Stimulated activated effector memory CD8-positive, alpha-beta T cell treated with anti-CD3 and anti-CD28 coated beads, Interleukin-12 subunit alpha, Interleukin-12 subunit beta, amount 100 ng/mL, for 72 hours (primary cell): ENCODE results near the gene MTFMT.

Source experiments
- ATAC-seq: fragments of 150-1000 bp; cut with Tn5 transposase; 2 replicates; pipeline ENCODE4 v1.10.0; 2021
- DNase-seq, 2 donors: peaks; one replicate each; pipeline ENCODE4 v3.0.0; 2021 to 2022; ENCODE audit warnings: low spot score in 2 of 2
- H3K27ac Mint-ChIP-seq: one replicate; pipeline ENCODE4 v1.8.0; 2022; ENCODE audit warnings: mild to moderate bottlenecking, mixed read lengths
- H3K36me3 Mint-ChIP-seq: one replicate; pipeline ENCODE4 v1.8.0; 2022; ENCODE audit warnings: mild to moderate bottlenecking, mixed read lengths
- H3K4me1 Mint-ChIP-seq: one replicate; pipeline ENCODE4 v1.8.0; 2022; ENCODE audit warnings: mixed read lengths
- H3K4me3 Mint-ChIP-seq: one replicate; pipeline ENCODE4 v1.8.0; 2022; ENCODE audit warnings: mild to moderate bottlenecking, mixed read lengths
- H3K9me3 Mint-ChIP-seq: one replicate; pipeline ENCODE4 v1.8.0; 2022; ENCODE audit warnings: mixed read lengths

The MTFMT gene

DNA sequence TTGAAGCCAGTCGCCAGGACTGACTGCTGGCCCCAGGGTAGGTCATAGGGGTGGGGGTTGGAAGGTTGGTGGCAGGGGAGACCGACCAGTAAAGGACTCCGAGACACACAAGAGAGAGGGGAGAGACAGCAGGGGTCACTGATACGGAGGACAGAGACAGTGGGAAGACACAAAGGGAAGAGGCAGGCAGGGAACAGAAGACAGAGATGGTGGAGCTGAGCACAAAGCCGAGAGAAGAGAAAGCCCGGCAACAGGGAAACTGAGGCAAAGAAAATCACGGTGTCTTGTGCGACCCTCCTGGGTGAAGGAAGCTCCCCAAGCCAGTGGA lies 37.8 kb upstream of the MTFMT start:
- H3K27ac Mint-ChIP-seq = no peak overlapping the region
- no peaks in the 10 kb centered on the region for H3K36me3 Mint-ChIP-seq
- H3K4me1 Mint-ChIP-seq = peaks cover 12% of the 10 kb centered on the region
- DNase-seq (no peak), ATAC-seq (no peak)
- no peaks in the 10 kb centered on the region for H3K9me3 Mint-ChIP-seq
- peak overlapping the region; percentile 42 for H3K4me3 Mint-ChIP-seq

DNA sequence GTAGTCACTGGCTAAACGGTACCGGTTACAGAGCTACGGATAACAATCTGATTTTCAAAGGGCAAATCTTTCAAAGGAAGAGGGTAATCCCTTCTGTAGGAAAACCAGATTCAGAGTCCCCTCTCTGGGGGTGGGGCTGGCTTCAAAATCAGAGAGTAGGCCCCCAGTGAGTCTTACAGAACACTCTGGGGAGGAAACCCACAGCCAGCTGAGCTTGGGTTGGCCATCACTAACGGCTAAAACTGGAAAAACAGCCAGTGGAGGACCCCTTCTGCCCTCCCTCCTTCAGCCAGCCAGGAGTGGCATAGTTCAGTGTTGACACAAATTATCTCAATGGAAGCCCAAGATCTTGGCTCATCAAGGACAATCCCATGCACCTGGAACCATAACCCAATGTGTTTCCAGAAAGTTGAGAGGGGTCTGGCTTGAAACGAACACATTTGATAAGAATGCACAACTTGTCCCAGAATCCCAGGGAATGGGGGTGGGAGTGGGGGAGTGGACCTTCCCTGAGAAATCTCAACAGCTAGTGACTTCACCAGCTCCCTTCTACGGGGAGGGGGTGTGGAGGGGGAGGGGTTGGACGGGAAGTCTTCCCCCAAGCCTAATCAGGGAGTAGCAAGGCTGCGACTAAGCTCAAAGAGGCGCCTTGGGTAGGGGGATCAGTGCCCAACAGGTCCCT lies 37.3 kb upstream of the MTFMT start:
- Mint-ChIP-seq H3K27ac (no peak overlapping the region), H3K9me3 (no peaks in the 10 kb centered on the region), H3K36me3 (no peaks in the 10 kb centered on the region), H3K4me1 (peaks cover 12% of the 10 kb centered on the region), H3K4me3 (peak overlapping the region; percentile 42)
- no peak for DNase-seq
- no peak for ATAC-seq

DNA sequence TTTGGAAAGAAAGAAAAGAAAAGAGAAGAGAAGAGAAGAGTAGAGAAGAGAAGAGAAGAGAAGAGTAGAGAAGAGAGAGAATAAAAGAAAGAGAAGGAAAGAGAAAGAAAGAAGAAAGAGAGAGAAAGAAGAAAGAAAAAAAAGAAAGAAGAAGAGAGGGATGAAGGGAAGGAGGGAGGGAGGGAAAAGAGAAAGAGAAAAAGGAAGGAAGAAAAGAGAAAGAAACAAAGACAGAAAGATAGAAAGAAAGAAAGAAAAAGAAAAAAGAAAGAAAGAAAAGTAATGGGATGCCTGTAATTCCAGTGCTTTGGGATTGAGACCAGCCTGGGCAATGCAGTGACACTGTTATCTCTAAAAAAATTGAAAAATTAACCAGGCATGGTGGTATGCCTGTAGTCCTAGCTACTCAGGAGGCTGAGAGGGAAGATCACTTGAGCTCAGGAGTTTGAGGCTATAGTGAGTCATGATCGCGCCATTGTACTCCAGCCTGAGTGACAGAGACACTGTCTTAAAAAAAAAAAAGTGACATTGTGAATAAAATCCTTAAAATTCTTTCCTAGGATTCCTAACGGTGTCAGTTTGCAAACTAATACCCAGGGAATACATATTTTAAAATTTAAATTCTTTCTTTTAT lies 36.7 kb upstream of the MTFMT start:
- H3K9me3 Mint-ChIP-seq = no peaks in the 10 kb centered on the region
- no peak overlapping the region for H3K4me3 Mint-ChIP-seq
- H3K27ac Mint-ChIP-seq = no peak overlapping the region
- ATAC-seq (no peak), DNase-seq (no peak)
- H3K4me1 Mint-ChIP-seq = peaks cover 12% of the 10 kb centered on the region
- H3K36me3 Mint-ChIP-seq = no peaks in the 10 kb centered on the region

DNA sequence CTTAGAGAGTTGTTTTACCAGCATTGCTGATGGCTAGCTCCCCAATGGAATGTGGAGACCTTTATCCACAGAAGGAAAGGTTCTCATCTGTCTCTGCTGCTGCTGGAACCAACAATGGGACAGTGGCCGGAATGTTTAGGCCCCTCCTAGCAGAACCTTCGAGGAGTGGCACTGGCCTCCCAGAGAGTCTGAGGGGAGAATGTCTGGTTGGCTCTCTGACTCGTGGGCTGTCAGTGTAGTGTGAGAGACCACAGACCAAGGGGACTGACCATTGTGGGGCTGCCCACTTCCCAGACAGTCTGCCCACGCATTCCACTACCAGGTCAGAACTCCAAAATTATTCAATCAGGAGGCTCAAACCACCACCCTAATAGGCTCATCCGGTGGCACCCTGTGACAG lies 33.3 kb upstream of the MTFMT start:
- no peak for DNase-seq
- no peak for ATAC-seq
- Mint-ChIP-seq H3K4me1 (peaks cover 7% of the 10 kb centered on the region), H3K36me3 (no peaks in the 10 kb centered on the region), H3K27ac (no peak overlapping the region), H3K4me3 (no peak overlapping the region), H3K9me3 (no peaks in the 10 kb centered on the region)

DNA sequence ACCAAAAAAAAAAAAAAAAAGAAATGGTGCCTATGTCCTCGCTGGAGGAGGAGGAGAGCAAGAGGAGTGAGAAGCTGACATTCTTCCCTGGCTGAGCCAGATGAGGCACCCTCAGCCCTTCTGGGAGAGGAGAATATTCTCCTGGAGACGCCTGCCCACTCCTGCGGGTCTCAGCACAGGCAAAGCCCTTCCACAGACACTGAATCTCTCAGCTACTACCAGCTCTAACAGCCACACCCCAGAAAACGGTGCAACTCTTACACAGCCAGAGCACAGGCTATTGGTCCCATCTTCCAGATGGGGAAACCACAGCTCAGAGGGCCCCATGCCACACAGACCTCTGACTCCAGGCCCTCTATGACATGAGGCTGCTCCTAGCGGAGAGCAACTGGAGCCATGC lies 32.6 kb upstream of the MTFMT start:
- Mint-ChIP-seq H3K27ac (no peak overlapping the region), H3K36me3 (no peaks in the 10 kb centered on the region)

DNA sequence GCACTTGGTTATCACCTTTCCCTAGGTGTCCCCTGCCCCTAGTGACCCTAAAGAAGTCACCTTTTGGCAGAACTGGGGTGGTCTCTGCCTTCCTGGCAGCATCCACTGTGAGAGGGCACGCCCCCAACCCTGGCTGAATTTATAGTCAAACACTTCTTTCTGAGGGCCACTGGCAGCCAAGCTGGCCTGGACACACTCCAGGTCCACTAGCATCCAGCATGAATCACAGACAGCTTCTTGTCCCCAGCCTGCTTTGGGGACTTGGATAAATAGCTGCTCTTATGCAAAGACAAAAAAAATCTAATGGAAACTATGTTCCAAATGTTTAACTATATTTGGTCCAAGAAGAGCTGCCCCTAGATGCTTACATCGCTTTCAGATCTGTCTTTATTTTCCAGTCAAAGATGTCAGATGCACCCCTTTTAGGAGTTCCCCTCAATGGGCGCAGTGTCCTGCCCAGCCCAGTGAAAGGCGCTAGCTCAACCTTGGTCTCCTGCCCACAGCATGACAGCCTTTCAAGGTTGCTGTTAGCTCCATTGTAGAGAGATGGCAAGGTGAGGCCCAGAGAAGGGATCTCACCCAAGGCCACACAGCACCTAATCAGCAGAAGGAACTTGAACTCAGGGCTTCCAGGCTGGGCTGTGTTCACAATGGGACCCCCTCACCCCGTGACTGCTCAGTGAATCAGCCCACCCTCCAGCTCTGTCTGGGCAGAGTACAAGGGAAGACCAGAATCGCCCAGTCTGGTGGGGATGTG lies 31.4 kb upstream of the MTFMT start:
- H3K36me3 Mint-ChIP-seq = no peaks in the 10 kb centered on the region
- no peak overlapping the region for H3K27ac Mint-ChIP-seq
- no peak for DNase-seq
- no peaks in the 10 kb centered on the region for H3K9me3 Mint-ChIP-seq
- ATAC-seq = no peak
- no peaks in the 10 kb centered on the region for H3K4me1 Mint-ChIP-seq
- no peak overlapping the region for H3K4me3 Mint-ChIP-seq

More for the DNA sequence above, 32.6 kb upstream of the MTFMT start:
- no peak overlapping the region for H3K4me3 Mint-ChIP-seq
- H3K9me3 Mint-ChIP-seq = no peaks in the 10 kb centered on the region
- DNase-seq = no peak
- ATAC-seq = no peak
- H3K4me1 Mint-ChIP-seq = peaks cover 2% of the 10 kb centered on the region

DNA sequence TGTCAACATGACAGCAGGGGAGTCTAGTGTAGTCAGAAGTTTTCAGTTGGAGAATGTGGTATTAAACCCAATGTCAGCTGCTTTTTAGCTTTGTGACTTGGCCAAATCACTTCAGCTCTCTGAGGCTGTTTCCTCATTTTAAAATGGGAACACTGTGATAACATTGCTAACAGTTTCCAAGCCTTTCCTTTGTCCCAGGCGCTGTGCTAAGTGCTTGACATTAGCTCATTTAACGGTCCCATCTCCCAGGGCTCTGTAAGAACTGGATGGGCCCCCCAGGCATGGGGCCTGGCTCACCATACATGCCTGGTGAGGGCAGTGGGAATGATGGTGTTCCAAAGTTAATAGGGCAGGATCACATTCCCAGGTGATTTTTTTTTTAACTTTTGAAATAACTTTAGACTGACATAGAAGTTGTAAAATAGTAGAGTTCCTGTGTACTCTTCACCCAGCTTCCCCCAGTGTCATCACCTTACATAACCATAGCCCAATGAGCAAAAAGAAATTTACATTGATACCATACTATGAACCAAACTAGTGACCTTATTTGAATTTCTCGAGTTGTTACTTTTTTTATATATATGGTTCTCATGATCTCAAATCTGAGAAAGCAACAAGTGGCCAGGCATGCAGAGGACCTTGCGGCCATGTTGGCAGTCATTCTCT lies 30.6 kb upstream of the MTFMT start:
- Mint-ChIP-seq H3K27ac (no peak overlapping the region), H3K9me3 (no peaks in the 10 kb centered on the region), H3K4me3 (no peak overlapping the region), H3K4me1 (peaks cover 4% of the 10 kb centered on the region), H3K36me3 (no peaks in the 10 kb centered on the region)
- ATAC-seq (no peak), DNase-seq (no peak)

DNA sequence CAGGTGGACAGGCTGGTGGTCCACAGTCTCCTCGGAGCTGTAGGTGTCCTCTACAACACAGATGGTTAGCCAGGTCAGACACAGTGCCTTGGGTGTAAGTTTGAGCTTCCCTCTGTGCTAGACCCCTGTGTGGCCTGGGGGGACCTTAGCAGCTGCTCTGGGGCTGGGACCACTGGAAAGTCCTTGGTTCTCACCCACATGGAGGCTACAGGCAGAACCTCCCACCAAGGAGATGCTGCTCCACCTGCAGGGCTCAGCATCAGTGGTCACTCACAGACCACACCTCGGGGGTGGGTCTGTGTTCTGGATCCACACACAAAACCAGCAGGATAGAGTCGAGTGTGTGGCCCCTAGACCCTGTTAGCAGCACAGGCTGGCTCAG lies 29.9 kb upstream of the MTFMT start:
- Mint-ChIP-seq H3K9me3 (no peaks in the 10 kb centered on the region), H3K4me1 (peaks cover 4% of the 10 kb centered on the region), H3K36me3 (no peaks in the 10 kb centered on the region), H3K27ac (no peak overlapping the region), H3K4me3 (no peak overlapping the region)
- ATAC-seq (no peak), DNase-seq (no peak)

DNA sequence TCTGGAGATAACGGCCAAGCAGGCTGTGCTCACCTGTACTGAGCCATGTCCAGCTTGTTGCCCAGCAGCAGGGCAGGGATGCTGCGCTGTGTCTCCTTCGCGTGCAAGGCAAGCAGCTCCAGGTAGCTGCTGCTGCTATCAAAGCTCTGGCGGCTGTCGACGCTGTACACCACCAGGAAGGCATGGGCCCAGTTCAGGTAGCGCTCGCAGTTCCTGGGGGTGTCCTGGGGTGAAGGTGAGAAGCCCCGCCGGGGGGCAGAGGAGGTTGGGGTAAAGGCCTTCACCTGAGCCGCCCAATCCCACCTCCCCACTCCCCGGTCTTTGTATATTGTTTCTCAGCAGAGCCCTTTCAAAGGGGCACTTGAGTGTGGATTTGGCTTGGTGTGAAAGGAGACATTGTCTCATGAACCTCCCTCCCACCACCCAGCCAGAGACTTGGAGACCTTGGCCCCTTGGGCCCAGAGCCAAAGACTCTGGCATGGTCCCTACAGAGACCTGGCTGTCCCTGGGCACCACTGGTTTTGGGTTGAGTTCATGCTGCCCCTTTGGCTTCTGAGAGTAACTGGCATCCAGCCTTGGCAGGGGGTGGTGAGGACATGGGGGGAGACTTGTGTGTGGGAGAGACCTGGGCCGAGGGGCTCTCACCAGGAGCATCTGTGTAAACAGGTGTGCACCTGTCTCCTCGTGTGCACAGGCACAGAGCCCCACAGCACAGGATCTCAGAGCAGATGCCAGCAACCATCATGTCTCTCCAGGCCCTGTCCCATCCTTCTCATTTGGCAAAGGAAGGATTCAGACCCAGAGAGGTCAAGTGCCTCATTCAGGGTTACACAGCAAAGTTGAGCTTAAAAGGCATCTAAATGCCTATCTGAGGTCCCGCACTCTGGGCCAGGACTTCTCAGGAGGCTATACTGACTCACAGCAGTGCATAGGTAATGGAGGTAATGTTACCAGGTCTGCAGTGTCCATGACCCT lies 29.2 kb upstream of the MTFMT start:
- ATAC-seq = no peak
- H3K36me3 Mint-ChIP-seq = no peaks in the 10 kb centered on the region
- DNase-seq = no peak
- no peak overlapping the region for H3K4me3 Mint-ChIP-seq
- peaks cover 4% of the 10 kb centered on the region for H3K4me1 Mint-ChIP-seq
- H3K27ac Mint-ChIP-seq = no peak overlapping the region
- no peaks in the 10 kb centered on the region for H3K9me3 Mint-ChIP-seq

DNA sequence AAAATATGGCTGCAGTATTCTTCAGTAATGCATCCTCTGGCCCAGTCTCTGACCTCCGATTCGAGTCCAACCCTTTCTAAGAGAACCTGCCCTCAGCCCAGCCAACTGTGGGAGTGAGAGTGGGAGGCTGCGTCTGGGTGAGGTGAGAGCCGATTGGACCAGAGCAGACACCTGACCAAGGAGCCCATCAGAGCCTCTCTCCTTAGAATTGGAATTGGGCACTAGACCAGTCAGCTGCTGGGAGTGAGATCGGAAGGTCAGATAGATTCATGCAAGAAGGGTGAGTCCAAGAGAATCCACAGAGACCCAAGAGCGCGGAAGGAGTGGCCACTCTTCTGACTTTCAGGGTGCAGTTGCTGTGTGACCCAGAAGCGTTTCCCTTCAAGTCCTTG lies 28.1 kb upstream of the MTFMT start:
- Mint-ChIP-seq H3K4me3 (no peak overlapping the region), H3K9me3 (no peaks in the 10 kb centered on the region), H3K27ac (no peak overlapping the region), H3K36me3 (no peaks in the 10 kb centered on the region), H3K4me1 (peaks cover 4% of the 10 kb centered on the region)
- ATAC-seq (no peak), DNase-seq (no peak)

DNA sequence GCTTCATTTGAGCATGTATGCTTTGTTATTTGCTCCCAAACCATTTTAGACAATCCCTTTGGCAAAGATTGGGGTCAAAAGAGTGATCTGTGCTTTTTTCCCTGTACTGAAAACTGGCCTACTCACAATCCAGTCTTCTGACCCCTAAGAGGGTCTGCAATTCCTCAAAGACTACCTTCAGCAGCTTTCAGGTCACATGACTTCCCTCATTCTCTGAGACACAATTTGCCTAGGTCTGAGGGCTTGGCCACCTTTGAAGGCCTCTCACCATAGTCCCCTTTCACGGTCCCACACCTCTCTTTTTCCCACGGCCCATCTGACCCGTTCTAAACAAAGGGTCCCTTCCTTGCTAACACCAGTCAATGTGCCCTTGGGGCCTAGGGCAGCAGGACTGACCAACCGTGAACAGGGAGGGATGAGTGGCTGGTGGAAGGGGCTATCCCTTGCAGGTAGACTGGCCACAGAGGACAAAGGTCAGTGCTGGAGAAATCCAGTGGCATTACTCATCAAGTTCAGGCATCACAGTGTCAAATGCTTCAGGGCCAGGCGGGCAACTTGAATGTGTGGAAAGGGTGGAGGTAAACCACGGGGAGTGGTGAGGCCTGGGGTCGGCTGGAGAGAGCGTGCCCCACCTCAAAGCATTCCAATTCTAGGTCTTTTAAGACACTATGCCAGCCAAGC lies 27.6 kb upstream of the MTFMT start:
- H3K36me3 Mint-ChIP-seq = no peaks in the 10 kb centered on the region
- ATAC-seq (no peak), DNase-seq (no peak)
- H3K27ac Mint-ChIP-seq = no peak overlapping the region
- peaks cover 4% of the 10 kb centered on the region for H3K4me1 Mint-ChIP-seq
- H3K4me3 Mint-ChIP-seq = no peak overlapping the region
- no peaks in the 10 kb centered on the region for H3K9me3 Mint-ChIP-seq

DNA sequence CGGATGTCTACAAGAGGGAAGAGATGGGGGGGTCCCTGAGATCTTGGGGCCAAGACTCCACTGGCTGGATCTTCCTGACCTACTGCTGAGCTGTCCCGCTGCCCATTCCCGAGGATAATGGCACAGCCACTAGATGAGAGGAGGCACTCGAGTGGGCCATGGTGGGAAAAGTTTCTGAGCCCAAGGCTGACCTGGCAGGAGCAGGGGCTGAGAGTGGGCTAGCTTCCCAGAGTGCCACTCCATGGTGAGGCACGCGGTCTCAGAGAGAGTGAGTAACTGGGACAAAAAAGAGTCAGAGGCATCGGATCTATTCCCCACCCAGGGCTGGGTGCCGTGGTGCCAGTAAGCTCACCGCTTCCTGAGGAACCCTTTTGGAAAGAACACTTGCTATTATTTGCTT lies 26.7 kb upstream of the MTFMT start:
- no peak for ATAC-seq
- Mint-ChIP-seq H3K36me3 (no peaks in the 10 kb centered on the region), H3K27ac (no peak overlapping the region), H3K9me3 (no peaks in the 10 kb centered on the region), H3K4me3 (no peak overlapping the region), H3K4me1 (peaks cover 4% of the 10 kb centered on the region)
- no peak for DNase-seq

DNA sequence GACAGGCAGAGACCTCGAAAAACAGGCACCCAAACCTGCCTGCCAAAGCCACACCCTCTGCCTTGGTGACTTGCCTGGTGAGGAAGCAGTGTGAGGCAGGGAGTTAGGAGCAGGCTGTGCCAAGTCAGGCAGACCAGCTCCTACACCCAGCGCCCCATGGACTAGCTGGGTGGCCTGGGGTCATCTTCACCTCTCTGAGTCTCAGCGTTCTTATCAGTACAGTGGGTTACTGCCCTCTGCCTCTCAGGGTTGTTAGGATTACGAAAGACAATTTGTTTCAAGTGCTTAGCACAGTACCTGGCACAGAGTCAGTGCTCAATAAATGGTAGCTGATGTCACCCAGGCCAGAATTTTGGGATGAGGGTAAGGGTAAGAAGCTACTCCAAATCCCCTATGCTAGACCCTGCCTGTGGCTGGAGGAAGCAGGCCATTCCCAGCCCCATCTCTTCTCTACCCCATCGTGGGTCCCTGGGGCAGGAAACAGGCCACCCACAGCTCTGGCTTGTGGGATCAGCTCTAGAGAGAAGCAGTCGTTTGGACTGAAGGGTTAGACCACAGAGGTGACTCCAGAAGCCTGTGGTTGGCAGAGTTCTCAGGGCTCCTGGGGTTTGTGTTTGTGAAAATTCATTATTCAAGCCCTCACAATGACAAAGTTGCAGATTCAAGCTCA lies 25.9 kb upstream of the MTFMT start:
- H3K4me3 Mint-ChIP-seq = no peak overlapping the region
- no peak overlapping the region for H3K27ac Mint-ChIP-seq
- DNase-seq (no peak), ATAC-seq (peak; percentile 38)
- H3K9me3 Mint-ChIP-seq = no peaks in the 10 kb centered on the region
- H3K4me1 Mint-ChIP-seq = peaks cover 4% of the 10 kb centered on the region
- H3K36me3 Mint-ChIP-seq = no peaks in the 10 kb centered on the region
